ENCODE measurements around the gene THOC5.

The THOC5 gene

GRCh38 chr22:29511126-29511862 is 42.3 kb downstream of the THOC5 start:
- Histone ChIP-seq H3K4me1 (ENCODE audit: control insufficient read depth, low read length) (no peaks in the 10 kb centered on the region), H3K36me3 (ENCODE audit: control insufficient read depth, low read length) (peaks cover 56% of the 10 kb centered on the region), H3K27me3 (ENCODE audit: control insufficient read depth, low read length) (no peaks in the 10 kb centered on the region), H3K9me2 (replicated peaks; ENCODE audit: control insufficient read depth, low read length) (no peaks in the 10 kb centered on the region), H3K4me3 (ENCODE audit: low read length) (no peak overlapping the region), H3K79me2 (ENCODE audit: control insufficient read depth, low read length) (no peaks in the 10 kb centered on the region), H3K27ac (ENCODE audit: low read depth, low read length) (no peak overlapping the region), H3F3A (ENCODE audit: control insufficient read depth, insufficient read depth) (no peaks in the 10 kb centered on the region), H3K9me3 (ENCODE audit: control insufficient read depth, insufficient read depth, low read length) (no peaks in the 10 kb centered on the region), H4K20me1 (ENCODE audit: control insufficient read depth, insufficient read depth, low read depth, low read length) (no peaks in the 10 kb centered on the region), H3K4me2 (ENCODE audit: low read length) (no peak overlapping the region)
- no peak for TF ChIP-seq EZH2phosphoT487 (IDR thresholded peaks at IDR 0.05; ENCODE audit: borderline replicate concordance, low read length)
- no peak for TF ChIP-seq CTCF (IDR thresholded peaks at IDR 0.05; ENCODE audit: low read depth, low read length, poor library complexity, severe bottlenecking)

GRCh38 chr22:29510542-29510941 is 43.0 kb downstream of the THOC5 start:
- no peaks in the 10 kb centered on the region for H3K9me3 ChIP-seq (ENCODE audit: control insufficient read depth, insufficient read depth, low read length)
- no peak overlapping the region for H3K27ac ChIP-seq (ENCODE audit: low read depth, low read length)
- no peak for TF ChIP-seq CTCF (IDR thresholded peaks at IDR 0.05; ENCODE audit: low read depth, low read length, poor library complexity, severe bottlenecking)
- no peak for TF ChIP-seq EZH2phosphoT487 (IDR thresholded peaks at IDR 0.05; ENCODE audit: borderline replicate concordance, low read length)
- H3K4me3 ChIP-seq (ENCODE audit: low read length), result no peak overlapping the region
- no peaks in the 10 kb centered on the region for H3K79me2 ChIP-seq (ENCODE audit: control insufficient read depth, low read length)
- H4K20me1 ChIP-seq (ENCODE audit: control insufficient read depth, insufficient read depth, low read depth, low read length), result no peaks in the 10 kb centered on the region
- H3F3A ChIP-seq (ENCODE audit: control insufficient read depth, insufficient read depth), result no peaks in the 10 kb centered on the region
- H3K4me2 ChIP-seq (ENCODE audit: low read length), result no peak overlapping the region
- no peaks in the 10 kb centered on the region for H3K4me1 ChIP-seq (ENCODE audit: control insufficient read depth, low read length)
- no peaks in the 10 kb centered on the region for H3K27me3 ChIP-seq (ENCODE audit: control insufficient read depth, low read length)
- H3K36me3 ChIP-seq (ENCODE audit: control insufficient read depth, low read length), result peaks cover 50% of the 10 kb centered on the region
- H3K9me2 ChIP-seq (replicated peaks; ENCODE audit: control insufficient read depth, low read length), result no peaks in the 10 kb centered on the region

GRCh38 chr22:29509815-29510214 is 43.7 kb downstream of the THOC5 start:
- Histone ChIP-seq H3K4me2 (ENCODE audit: low read length) (no peak overlapping the region), H3K27me3 (ENCODE audit: control insufficient read depth, low read length) (no peaks in the 10 kb centered on the region), H3F3A (ENCODE audit: control insufficient read depth, insufficient read depth) (no peaks in the 10 kb centered on the region), H3K36me3 (ENCODE audit: control insufficient read depth, low read length) (peaks cover 45% of the 10 kb centered on the region), H3K4me1 (ENCODE audit: control insufficient read depth, low read length) (no peaks in the 10 kb centered on the region), H3K27ac (ENCODE audit: low read depth, low read length) (no peak overlapping the region), H3K9me2 (replicated peaks; ENCODE audit: control insufficient read depth, low read length) (no peaks in the 10 kb centered on the region), H4K20me1 (ENCODE audit: control insufficient read depth, insufficient read depth, low read depth, low read length) (no peaks in the 10 kb centered on the region), H3K79me2 (ENCODE audit: control insufficient read depth, low read length) (no peaks in the 10 kb centered on the region), H3K4me3 (ENCODE audit: low read length) (no peak overlapping the region), H3K9me3 (ENCODE audit: control insufficient read depth, insufficient read depth, low read length) (no peaks in the 10 kb centered on the region)
- TF ChIP-seq CTCF (IDR thresholded peaks at IDR 0.05; ENCODE audit: low read depth, low read length, poor library complexity, severe bottlenecking) (no peak), EZH2phosphoT487 (IDR thresholded peaks at IDR 0.05; ENCODE audit: borderline replicate concordance, low read length) (no peak)
